GM21825 (cell line): ENCODE results near the gene STK24.

Experiments used
- ATAC-seq: cut with Tn5 transposase; IDR thresholded peaks from one replicate; pipeline ENCODE4 v1.9.1; 2021; ENCODE audit warnings: mild to moderate bottlenecking, moderate library complexity; ENCODE audit not compliant: unreplicated experiment

Gene STK24

GRCh38 chr13:98478189-98479129 lies 98.4 kb downstream of the STK24 start:
- ATAC-seq = peak; percentile 45

- peak; percentile 92 for ATAC-seq
Observed at GRCh38 chr13:98476538-98476966, 100.4 kb downstream of the STK24 start.

- ATAC-seq = peak; percentile 23
Observed at GRCh38 chr13:98476106-98476505, 100.8 kb downstream of the STK24 start.

- ATAC-seq = no peak
Observed at GRCh38 chr13:98475522-98475921, 101.4 kb downstream of the STK24 start.

- no peak for ATAC-seq
Observed at GRCh38 chr13:98474761-98475160, 102.1 kb downstream of the STK24 start.

- no peak for ATAC-seq
Observed at GRCh38 chr13:98474292-98474691, 102.6 kb downstream of the STK24 start.

GRCh38 chr13:98473788-98474144 lies 103.1 kb downstream of the STK24 start:
- no peak for ATAC-seq

- no peak for ATAC-seq
Observed at GRCh38 chr13:98473135-98473787, 103.6 kb downstream of the STK24 start.

- no peak for ATAC-seq
Observed at GRCh38 chr13:98471934-98472333, 105.0 kb downstream of the STK24 start.

- ATAC-seq = no peak
Observed at GRCh38 chr13:98470920-98471319, 106.0 kb downstream of the STK24 start.

GRCh38 chr13:98468929-98469328 lies 108.0 kb downstream of the STK24 start:
- ATAC-seq = no peak

- ATAC-seq = no peak
Observed at GRCh38 chr13:98468361-98468760, 108.5 kb downstream of the STK24 start.

GRCh38 chr13:98467263-98467985 lies 109.5 kb downstream of the STK24 start:
- ATAC-seq = no peak

- no peak for ATAC-seq
Observed at GRCh38 chr13:98466634-98467236, 110.2 kb downstream of the STK24 start.

- no peak for ATAC-seq
Observed at GRCh38 chr13:98462946-98463345, 114.0 kb downstream of the STK24 start.

- no peak for ATAC-seq
Observed at GRCh38 chr13:98462241-98462882, 114.5 kb downstream of the STK24 start.

GRCh38 chr13:98461486-98462240 lies 115.2 kb downstream of the STK24 start:
- no peak for ATAC-seq

- ATAC-seq = no peak
Observed at GRCh38 chr13:98460516-98460915, 116.4 kb downstream of the STK24 start.

- no peak for ATAC-seq
Observed at GRCh38 chr13:98459721-98460370, 117.1 kb downstream of the STK24 start.
